Gastroesophageal sphincter (tissue), 4 donors: ENCODE results near the gene CES4A. TPM values are rescaled to one million over a fixed set of nuclear protein-coding genes. Genes with fewer than 3 reads are reported as not detected.

Source experiments
- ATAC-seq: fragments of 150-250 bp; one replicate; pipeline ENCODE4 v1.9.1; 2016; ENCODE audit warnings: mild to moderate bottlenecking, moderate library complexity
- H3K27ac ChIP-seq, 4 donors: fragments of 200-600 bp; sonication (generic) in 3 of 4; 1 replicate in 3 of 4; 2 replicates in 1 of 4; pipeline ENCODE4 v1.5.1; 2016 to 2019
- H3K27me3 ChIP-seq: fragments of 200-600 bp; sonication (generic); one replicate; pipeline ENCODE4 v1.5.1; 2019
- H3K36me3 ChIP-seq, 2 donors: fragments of 200-600 bp; sonication (generic); one replicate each; pipeline ENCODE4 v1.5.1; 2019; ENCODE audit warnings: control low read depth in 1 of 2
- H3K4me1 ChIP-seq, 3 donors: fragments of 200-600 bp; sonication (generic); 1 replicate in 2 of 3; 2 replicates in 1 of 3; pipeline ENCODE4 v1.5.1; 2016 to 2019; ENCODE audit warnings: control low read depth in 2 of 3
- H3K4me3 ChIP-seq, 2 donors: fragments of 200-600 bp; sonication (generic); one replicate each; pipeline ENCODE4 v1.5.1; 2019; ENCODE audit warnings: mild to moderate bottlenecking in 1 of 2, moderate library complexity in 1 of 2
- H3K9me3 ChIP-seq, 3 donors: fragments of 200-600 bp; sonication (generic); one replicate each; pipeline ENCODE4 v1.5.1; 2017 to 2019; ENCODE audit warnings: control low read depth in 2 of 3
- CTCF ChIP-seq, 4 experiments: fragments of 200-600 bp in 2 of 4; fragments of 450-650 bp in 2 of 4; sonication (generic) in 1 of 4; IDR thresholded peaks; one replicate each; pipeline ENCODE4 v1.5.1; 2017 to 2019; ENCODE audit warnings: antibody characterized with exemption in 4 of 4, mild to moderate bottlenecking in 2 of 4, moderate library complexity in 2 of 4
- EP300 ChIP-seq: sonication (generic); formaldehyde crosslinking; IDR thresholded peaks from one replicate; pipeline ENCODE4 v1.6.1; 2017; ENCODE audit warnings: antibody characterized with exemption, mild to moderate bottlenecking
- POLR2A ChIP-seq, 2 donors: fragments of 450-650 bp; IDR thresholded peaks; one replicate each; pipeline ENCODE4 v1.6.1; 2017; ENCODE audit warnings: antibody characterized with exemption in 2 of 2, mild to moderate bottlenecking in 2 of 2, moderate library complexity in 1 of 2
- POLR2AphosphoS5 ChIP-seq: sonication (generic); formaldehyde crosslinking; IDR thresholded peaks from one replicate; pipeline ENCODE4 v1.6.1; 2017; ENCODE audit warnings: antibody characterized with exemption
- WGBS, 2 donors: methylation state at CpG; one replicate each; pipeline ENCODE4 v1.1.5; 2018; ENCODE audit warnings: low coverage in 1 of 2; 5-methylcytosine and 5-hydroxymethylcytosine counted together
- total RNA-seq, 4 donors: library from RNA; depleted of rRNA; stranded (reverse); fragments of >200 nt; gene quantifications; one replicate each; pipeline ENCODE4 v1.1.0, GENCODE V29; 2016

The CES4A gene
- total RNA-seq, 4 donors from 2014 or later, result 1.2 to 6.1 (median 2.6) TPM

DNA sequence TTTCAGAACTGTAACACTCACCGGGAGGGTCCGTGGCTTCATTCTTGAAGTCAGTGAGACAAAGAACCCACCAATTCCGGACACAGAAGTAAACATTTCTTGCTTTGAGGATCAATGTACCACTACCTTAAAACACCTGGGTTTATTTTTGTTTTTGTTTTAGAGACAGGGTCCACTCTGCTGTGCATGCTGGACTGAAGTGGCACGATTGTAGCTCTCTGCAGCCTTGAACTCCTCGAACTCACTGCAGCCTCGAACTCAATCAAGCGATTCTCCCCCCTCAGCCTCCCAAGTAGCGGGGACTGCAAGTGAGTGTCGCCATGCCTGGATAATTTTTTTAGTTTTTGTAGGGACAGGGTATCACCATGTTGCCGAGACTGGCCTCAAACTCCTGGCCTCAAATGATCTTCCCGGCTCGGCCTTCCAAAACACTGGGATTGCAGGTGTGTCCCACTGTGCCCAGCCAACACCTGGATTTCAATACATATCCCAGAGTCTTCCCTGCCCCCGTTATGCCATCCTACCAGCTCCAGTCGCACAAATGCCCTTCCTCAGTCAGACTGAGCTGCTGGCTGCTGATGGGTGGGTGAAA is 13.0 kb upstream of the CES4A start:
- Histone ChIP-seq H3K36me3 (no peaks in the 10 kb centered on the region), H3K4me1 (peaks cover 0 to 21% (median 0%) of the 10 kb centered on the region in 3 donors), H3K4me3 (no peak overlapping the region), H3K27me3 (peaks cover 16% of the 10 kb centered on the region), H3K27ac (no peak overlapping the region), H3K9me3 (no peaks in the 10 kb centered on the region)
- ATAC-seq, result no peak
- 80 to 86% methylated on average over 2 to 12 of the region's 14 CpGs for WGBS, 2 donors
- TF ChIP-seq EP300 (no peak), POLR2AphosphoS5 (no peak), POLR2A (IDR thresholded peaks at IDR 0.05) (no peak), CTCF (IDR thresholded peaks at IDR 0.05) (no peak)

- 34 to 50% methylated on average over 11 to 12 of the region's 13 CpGs for WGBS, 2 donors
- ATAC-seq, result no peak
- H3K4me3 ChIP-seq, result no peak overlapping the region
- H3K27ac ChIP-seq, result no peak overlapping the region
- H3K9me3 ChIP-seq, result no peaks in the 10 kb centered on the region
- TF ChIP-seq EP300 (no peak), POLR2AphosphoS5 (no peak), POLR2A (IDR thresholded peaks at IDR 0.05) (no peak)
- peaks cover 0 to 21% (median 0%) of the 10 kb centered on the region in 3 donors for H3K4me1 ChIP-seq
- H3K36me3 ChIP-seq, result no peaks in the 10 kb centered on the region
- peaks cover 16% of the 10 kb centered on the region for H3K27me3 ChIP-seq
These were observed 11.6 kb upstream of the CES4A start for GRCh38 chr16:66976746-66977145.

GRCh38 chr16:66977341-66978113 is 10.9 kb upstream of the CES4A start:
- 21 to 30% methylated on average over 6 to 8 of the region's 15 CpGs for WGBS, 2 donors
- H3K27me3 ChIP-seq, result peaks cover 16% of the 10 kb centered on the region
- no peaks in the 10 kb centered on the region for H3K9me3 ChIP-seq
- H3K27ac ChIP-seq, result no peak overlapping the region
- H3K4me3 ChIP-seq, result no peak overlapping the region
- ATAC-seq, result peak; percentile 90
- H3K4me1 ChIP-seq, result peaks cover 0 to 21% (median 0%) of the 10 kb centered on the region in 3 donors
- TF ChIP-seq EP300, result no peak
- TF ChIP-seq POLR2A (IDR thresholded peaks at IDR 0.05), result no peak
- TF ChIP-seq CTCF (IDR thresholded peaks at IDR 0.05), result peak in 3 of 4 experiments; percentile 96 to 99 (median 98)
- no peak for TF ChIP-seq POLR2AphosphoS5
- no peaks in the 10 kb centered on the region for H3K36me3 ChIP-seq

GRCh38 chr16:66979011-66979717 is 9.2 kb upstream of the CES4A start:
- peaks cover 0 to 21% (median 0%) of the 10 kb centered on the region in 3 donors for H3K4me1 ChIP-seq

More at GRCh38 chr16:66979011-66979717, 9.2 kb upstream of the CES4A start:
- H3K27me3 ChIP-seq, result peaks cover 7% of the 10 kb centered on the region
- 70 to 78% methylated on average over 2 to 5 of the region's 16 CpGs for WGBS, 2 donors
- H3K27ac ChIP-seq, result peak overlapping the region in 2 of 4 donors; percentile 17 to 26
- ATAC-seq, result peak; percentile 62
- no peaks in the 10 kb centered on the region for H3K9me3 ChIP-seq
- no peaks in the 10 kb centered on the region for H3K36me3 ChIP-seq
- no peak for TF ChIP-seq EP300
- TF ChIP-seq POLR2A (IDR thresholded peaks at IDR 0.05), result no peak
- TF ChIP-seq POLR2AphosphoS5, result no peak
- TF ChIP-seq CTCF (IDR thresholded peaks at IDR 0.05), result no peak
- no peak overlapping the region for H3K4me3 ChIP-seq
